HepG2 (cell line): Measurements from ENCODE around the gene PTH1R. TPM values are rescaled to one million over a fixed set of nuclear protein-coding genes. Genes with fewer than 3 reads are reported as not detected.

Experiments
- CREB1 ChIP-seq, 2 experiments: fragments of 450-650 bp in 1 of 2; IDR thresholded peaks; 2 replicates each; pipeline ENCODE4 v1.6.1; 2016 to 2017; ENCODE audit warnings: control low read depth in 1 of 2, mild to moderate bottlenecking in 1 of 2, missing compliant biosample characterization in 1 of 2, missing genetic modification characterization in 1 of 2
- CREM ChIP-seq, 2 experiments: sonication (generic) in 1 of 2; formaldehyde crosslinking in 1 of 2; IDR thresholded peaks; 2 replicates each; pipeline versions ENCODE4 v1.4.0 to v1.6.1; 2016 to 2020; ENCODE audit warnings: antibody characterized with exemption in 1 of 2, mild to moderate bottlenecking in 1 of 2, missing genetic modification reagents in 1 of 2
- HOXA5 ChIP-seq: sonication (generic); formaldehyde crosslinking; IDR thresholded peaks from 2 replicates; pipeline ENCODE4 v1.4.0; 2020; ENCODE audit warnings: missing genetic modification reagents
- KDM5A ChIP-seq: fragments of 200-600 bp; sonication (generic); IDR thresholded peaks from 2 replicates; pipeline ENCODE4 v1.7.0; 2018; ENCODE audit warnings: antibody characterized with exemption, mild to moderate bottlenecking, low read length, borderline replicate concordance
- KLF16 ChIP-seq, 2 experiments: sonication (generic) in 1 of 2; formaldehyde crosslinking in 1 of 2; IDR thresholded peaks; 2 replicates each; pipeline versions ENCODE4 v1.6.1 to v1.8.0; 2016 to 2023; ENCODE audit warnings: missing genetic modification reagents in 2 of 2, missing compliant biosample characterization in 1 of 2
- MLXIP ChIP-seq: sonication (generic); formaldehyde crosslinking; IDR thresholded peaks from 2 replicates; pipeline ENCODE4 v1.9.0; 2021; ENCODE audit warnings: missing genetic modification reagents, borderline replicate concordance
- ZBTB40 ChIP-seq, 2 experiments: fragments of 450-650 bp in 1 of 2; sonication (generic) in 1 of 2; formaldehyde crosslinking in 1 of 2; IDR thresholded peaks; 2 replicates each; pipeline versions ENCODE4 v1.6.1 to v1.8.0; 2016 to 2022; ENCODE audit warnings: antibody characterized with exemption in 1 of 2, mild to moderate bottlenecking in 1 of 2, missing genetic modification reagents in 1 of 2
- ZFP1 ChIP-seq: IDR thresholded peaks from 2 replicates; pipeline ENCODE4 v1.6.1; 2016
- ZKSCAN5 ChIP-seq: sonication (generic); formaldehyde crosslinking; IDR thresholded peaks from 2 replicates; pipeline ENCODE4 v1.5.1; 2020; ENCODE audit warnings: mild to moderate bottlenecking, missing genetic modification reagents
- ZMYM3 ChIP-seq: sonication (generic); formaldehyde crosslinking; IDR thresholded peaks from 2 replicates; pipeline ENCODE4 v1.5.1; 2020; ENCODE audit warnings: mild to moderate bottlenecking, missing genetic modification reagents
- ZNF383 ChIP-seq: sonication (generic); formaldehyde crosslinking; IDR thresholded peaks from 2 replicates; pipeline ENCODE4 v1.4.0; 2020; ENCODE audit warnings: missing genetic modification reagents, mild to moderate bottlenecking, borderline replicate concordance
- ZNF704 ChIP-seq: sonication (generic); formaldehyde crosslinking; IDR thresholded peaks from 2 replicates; pipeline ENCODE4 v1.8.1; 2023; ENCODE audit warnings: mild to moderate bottlenecking, inconsistent platforms, moderate library complexity, missing genetic modification reagents, borderline replicate concordance
- ZNF772 ChIP-seq: sonication (generic); formaldehyde crosslinking; IDR thresholded peaks from 2 replicates; pipeline ENCODE4 v1.5.0; 2020; ENCODE audit warnings: mild to moderate bottlenecking, missing genetic modification reagents
- polyA plus RNA-seq, 8 experiments: library from polyadenylated mRNA; depleted of rRNA in 3 of 8; stranded (reverse) in 7 of 8; unstranded in 1 of 8; fragments of >200 nt; fragmentation: Illumina TruSeq in 4 of 8; extraction: Trizol in 4 of 8; gene quantifications; 2 replicates each; pipeline versions ENCODE4 v1.2.1 to v1.2.3, GENCODE V29; 2011 to 2016; ENCODE audit warnings: low read depth in 4 of 8, missing spikeins in 1 of 8, mixed read lengths in 1 of 8; ENCODE audit not compliant: insufficient read depth in 1 of 8
- total RNA-seq, 5 experiments: library from RNA; depleted of rRNA; stranded (reverse); fragments of >200 nt; fragmentation: Illumina TruSeq; extraction: Trizol; gene quantifications; 2 replicates each; pipeline ENCODE4 v1.2.3, GENCODE V29; 2016; ENCODE audit warnings: low read depth in 1 of 5

Gene PTH1R
- total and polyA plus RNA-seq, 2 of the 13 experiments (the other 11 are each of a cell fraction or from before 2014, with no cell fraction given), result not detected

- TF ChIP-seq ZNF772 (no peak), ZFP1 (CRISPR knock-in tag) (0 out of 2 replicates have a peak, but pooled peaks have one; percentile 39), KLF16 (CRISPR knock-in tag; IDR thresholded peaks at IDR 0.05) (peak in 1 of 2 experiments; percentile 51; a peak in 1 of 4 replicates), CREB1 (IDR thresholded peaks at IDR 0.05) (no peak), CREB1 (CRISPR knock-in tag; IDR thresholded peaks at IDR 0.05) (peak; percentile 56; the same call in 1 of the 2 replicates), KDM5A (no peak), MLXIP (CRISPR knock-in tag) (no peak), ZNF704 (0 out of 2 replicates have a peak, but pooled peaks have one; percentile 22), CREM (IDR thresholded peaks at IDR 0.05) (peak; percentile 53), CREM (CRISPR knock-in tag; IDR thresholded peaks at IDR 0.05) (no peak), ZNF383 (CRISPR knock-in tag) (no peak), ZMYM3 (CRISPR knock-in tag) (0 out of 2 replicates have a peak, but pooled peaks have one; percentile 16), ZBTB40 (IDR thresholded peaks at IDR 0.05) (no peak), ZBTB40 (CRISPR knock-in tag; IDR thresholded peaks at IDR 0.05) (no peak), ZKSCAN5 (CRISPR knock-in tag) (no peak), HOXA5 (CRISPR knock-in tag) (0 out of 2 replicates have a peak, but pooled peaks have one; percentile 49)
Observed at GRCh38 chr3:46943237-46944187, 66.0 kb downstream of the PTH1R start (continued).
